Adrenal gland (tissue), 12 donors: ENCODE measurements around the gene LHPP. TPM values are rescaled to one million over a fixed set of nuclear protein-coding genes. Genes with fewer than 3 reads are reported as not detected.

ENCODE experiments used
- DNase-seq, 7 donors: peaks; one replicate each; pipeline ENCODE4 v3.0.0-alpha.2; 2019 to 2020
- H3K27ac ChIP-seq, 5 donors: fragments of 200-600 bp; sonication (generic) in 4 of 5; 1 replicate in 3 of 5; 2 replicates in 2 of 5; pipeline versions ENCODE4 v1.5.1 to v1.8.0; 2016 to 2020; ENCODE audit warnings: mild to moderate bottlenecking in 1 of 5
- H3K27me3 ChIP-seq: fragments of 200-600 bp; 2 replicates; pipeline ENCODE4 v1.8.0; 2021
- H3K36me3 ChIP-seq, 2 donors: fragments of 200-600 bp; replicated peaks in 1 of 2; 1 replicate in 1 of 2; 2 replicates in 1 of 2; pipeline versions ENCODE4 v1.5.1 to v1.8.0; 2018 to 2022
- H3K4me1 ChIP-seq, 2 donors: fragments of 200-600 bp; replicated peaks in 1 of 2; 1 replicate in 1 of 2; 2 replicates in 1 of 2; pipeline versions ENCODE4 v1.5.1 to v1.8.0; 2018 to 2021
- H3K4me3 ChIP-seq, 4 donors: fragments of 200-600 bp; sonication (generic) in 3 of 4; one replicate each; pipeline ENCODE4 v1.5.1; 2016 to 2018
- H3K9me3 ChIP-seq, 3 donors: fragments of 200-600 bp; sonication (generic) in 1 of 3; replicated peaks in 1 of 3; 1 replicate in 2 of 3; 2 replicates in 1 of 3; pipeline versions ENCODE4 v1.5.1 to v1.8.0; 2016 to 2021
- CTCF ChIP-seq, 6 experiments: fragments of 450-650 bp in 4 of 6; fragments of 200-600 bp in 2 of 6; sonication (generic) in 1 of 6; IDR thresholded peaks; 1 replicate in 5 of 6; 2 replicates in 1 of 6; pipeline versions ENCODE4 v1.5.1 to v1.8.0; 2016 to 2021; ENCODE audit warnings: antibody characterized with exemption in 6 of 6, mild to moderate bottlenecking in 2 of 6, moderate library complexity in 1 of 6
- POLR2A ChIP-seq, 2 donors: fragments of 450-650 bp; IDR thresholded peaks; one replicate each; pipeline ENCODE4 v1.6.1; 2017; ENCODE audit warnings: antibody characterized with exemption in 2 of 2, mild to moderate bottlenecking in 2 of 2, moderate library complexity in 1 of 2
- WGBS, 4 donors: extraction: QIAGEN DNeasy Blood & Tissue Kit in 2 of 4; methylation state at CpG; one replicate each; pipeline versions ENCODE4 v1.1.5 to v1.1.7; 2013 to 2017; 5-methylcytosine and 5-hydroxymethylcytosine counted together
- intact Hi-C, 2 donors: fragments of 100-400 bp; cut with DNase I; formaldehyde crosslinking; loops; one replicate each; pipeline versions ENCODE4 v1.14.1 to v1.15.0; 2022 to 2023
- polyA plus RNA-seq, 3 donors: library from polyadenylated mRNA; stranded (reverse); fragments of 200-250 nt in 2 of 3; fragments of 350-450 nt in 1 of 3; fragmentation: Illumina TruSeq in 1 of 3; extraction: RNeasy Lipid Tissue Mini Kit (QIAGEN cat#74804) in 1 of 3; gene quantifications; one replicate each; pipeline ENCODE4 v1.2.3, GENCODE V29; 2013 to 2014
- total RNA-seq, 9 donors: library from RNA; depleted of rRNA in 4 of 9; stranded (reverse); fragments of >200 nt in 4 of 9; fragments of 120-200 nt in 1 of 9; fragmentation: NEBNext Ultra II Directional in 1 of 9; extraction: Animal tissue kit (Norgen Biotek cat#: 25700) in 1 of 9; gene quantifications; one replicate each; pipeline versions ENCODE4 v1.1.0 to v1.2.4, GENCODE V29; 2013 to 2023
- donor health status: healthy with polysubstance abuse.
- donor health status: Bipolar disorder and iron deficiency.
- donor health status: DM: yes; HTN: yes; CAD: no.
- donor health status: DM: no; HTN: no; CAD: no.
- donor health status: DM: no; HTN: no; CAD: no.
- donor health status: DM: yes; HTN: yes; CAD: no.

LHPP gene
- total and polyA plus RNA-seq, 12 donors = 10.5 to 70.1 (median 43.4) TPM

- Histone ChIP-seq H3K9me3 (no peaks in the 10 kb centered on the region), H3K27me3 (no peaks in the 10 kb centered on the region), H3K4me3 (no peak overlapping the region), H3K4me1 (peaks cover 16 to 38% of the 10 kb centered on the region in 2 donors), H3K27ac (peak overlapping the region in 1 of 5 donors; percentile 2), H3K36me3 (no peaks in the 10 kb centered on the region)
- TF ChIP-seq POLR2A (IDR thresholded peaks at IDR 0.05) (no peak), CTCF (IDR thresholded peaks at IDR 0.05) (no peak)
- intact Hi-C loops = no loop called here
- 62 to 76% (median 68%) methylated on average over 6 to 13 of the region's 13 CpGs for WGBS, 4 donors
- DNase-seq = no peak
These were observed 7.0 kb downstream of the LHPP start for GRCh38 chr10:124468624-124469023.

- DNase-seq = no peak
- intact Hi-C loops = no loop called here
- no peaks in the 10 kb centered on the region for H3K36me3 ChIP-seq
- no peak overlapping the region for H3K4me3 ChIP-seq
- WGBS, 4 donors = 83 to 92% (median 86%) methylated on average over 3 to 20 of the region's 20 CpGs
- no peak for TF ChIP-seq CTCF (IDR thresholded peaks at IDR 0.05)
- TF ChIP-seq POLR2A (IDR thresholded peaks at IDR 0.05) = no peak
- no peaks in the 10 kb centered on the region for H3K9me3 ChIP-seq
- no peak overlapping the region for H3K27ac ChIP-seq
- peaks cover 8 to 25% of the 10 kb centered on the region in 2 donors for H3K4me1 ChIP-seq
- no peaks in the 10 kb centered on the region for H3K27me3 ChIP-seq
These were observed 8.4 kb downstream of the LHPP start for GRCh38 chr10:124469956-124470484.

GRCh38 chr10:124470544-124471434 lies 9.2 kb downstream of the LHPP start:
- intact Hi-C loops = no loop called here
- DNase-seq = peak in 4 of 7 donors; percentile 47 to 79 (median 56)
- H3K4me1 ChIP-seq = peaks cover 2 to 19% of the 10 kb centered on the region in 2 donors
- H3K9me3 ChIP-seq = no peaks in the 10 kb centered on the region
- H3K27me3 ChIP-seq = no peaks in the 10 kb centered on the region
- no peak overlapping the region for H3K4me3 ChIP-seq
- no peak overlapping the region for H3K27ac ChIP-seq
- TF ChIP-seq POLR2A (IDR thresholded peaks at IDR 0.05) (no peak), CTCF (IDR thresholded peaks at IDR 0.05) (no peak)
- WGBS, 4 donors = 87 to 93% (median 89%) methylated on average over 12 to 13 of the region's 13 CpGs
- H3K36me3 ChIP-seq = no peaks in the 10 kb centered on the region

- Histone ChIP-seq H3K36me3 (no peaks in the 10 kb centered on the region), H3K4me3 (no peak overlapping the region), H3K9me3 (no peaks in the 10 kb centered on the region), H3K27me3 (no peaks in the 10 kb centered on the region), H3K4me1 (peaks cover 0 to 9% of the 10 kb centered on the region in 2 donors), H3K27ac (no peak overlapping the region)
- no peak for DNase-seq
- intact Hi-C loops = no loop called here
- WGBS, 4 donors = 93 to 97% (median 95%) methylated on average over 6 of the region's 6 CpGs
- TF ChIP-seq CTCF (IDR thresholded peaks at IDR 0.05) (no peak), POLR2A (IDR thresholded peaks at IDR 0.05) (no peak)
These were observed 10.4 kb downstream of the LHPP start for GRCh38 chr10:124472071-124472470.
